H9 (cell line): Measurements from ENCODE around the gene ST6GALNAC5. TPM values are rescaled to one million over a fixed set of nuclear protein-coding genes. Genes with fewer than 3 reads are reported as not detected.

ENCODE experiments used
- DNase-seq: peaks from one replicate; pipeline ENCODE4 v3.0.0-alpha.2; 2017
- H2AFZ ChIP-seq: one replicate; pipeline ENCODE4 v1.6.1; 2013; ENCODE audit warnings: mild to moderate bottlenecking, low read length, control low read depth, moderate library complexity
- H2AK5ac ChIP-seq: 2 replicates; pipeline ENCODE4 v1.6.1; 2013; ENCODE audit warnings: low read length, control low read depth, mixed read lengths; ENCODE audit not compliant: insufficient read length
- H2BK120ac ChIP-seq: one replicate; pipeline ENCODE4 v1.6.1; 2013; ENCODE audit warnings: low read depth, mild to moderate bottlenecking, low read length, control low read depth, inconsistent platforms; ENCODE audit not compliant: poor library complexity, severe bottlenecking
- H2BK12ac ChIP-seq: 2 replicates; pipeline ENCODE4 v1.6.1; 2013; ENCODE audit warnings: low read length, control low read depth, mixed read lengths, low read depth; ENCODE audit not compliant: insufficient read length
- H2BK15ac ChIP-seq: 2 replicates; pipeline ENCODE4 v1.6.1; 2013; ENCODE audit warnings: low read depth, low read length, control low read depth
- H2BK20ac ChIP-seq: one replicate; pipeline ENCODE4 v1.6.1; 2013; ENCODE audit warnings: low read depth, mild to moderate bottlenecking, low read length, control low read depth, inconsistent platforms; ENCODE audit not compliant: poor library complexity, severe bottlenecking
- H2BK5ac ChIP-seq: 2 replicates; pipeline ENCODE4 v1.6.1; 2013; ENCODE audit warnings: low read length, control low read depth, mixed read lengths; ENCODE audit not compliant: insufficient read length
- H3K14ac ChIP-seq: 2 replicates; pipeline ENCODE4 v1.6.1; 2013; ENCODE audit warnings: low read length, control low read depth; ENCODE audit not compliant: insufficient read depth
- H3K18ac ChIP-seq: 2 replicates; pipeline ENCODE4 v1.6.1; 2013; ENCODE audit warnings: low read depth, mild to moderate bottlenecking, mixed read lengths, low read length, control low read depth; ENCODE audit not compliant: insufficient read length
- H3K23ac ChIP-seq: 2 replicates; pipeline ENCODE4 v1.6.1; 2013; ENCODE audit warnings: low read length, control low read depth, mixed read lengths, low read depth; ENCODE audit not compliant: insufficient read length
- H3K23me2 ChIP-seq: 2 replicates; pipeline ENCODE4 v1.6.1; 2013; ENCODE audit warnings: low read depth, mild to moderate bottlenecking, mixed read lengths, low read length, control low read depth; ENCODE audit not compliant: insufficient read length, poor library complexity, severe bottlenecking
- H3K27ac ChIP-seq: 2 replicates; pipeline ENCODE4 v1.5.1; 2013; ENCODE audit warnings: low read length, control low read depth, mixed read lengths, low read depth; ENCODE audit not compliant: insufficient read length
- H3K27me3 ChIP-seq: 2 replicates; pipeline ENCODE4 v1.6.1; 2013; ENCODE audit warnings: low read length, control low read depth, inconsistent platforms; ENCODE audit not compliant: insufficient read depth
- H3K4ac ChIP-seq: 2 replicates; pipeline ENCODE4 v1.6.1; 2013; ENCODE audit warnings: low read depth, mild to moderate bottlenecking, control low read depth, inconsistent platforms, low read length, moderate library complexity
- H3K4me1 ChIP-seq: 2 replicates; pipeline ENCODE4 v1.6.1; 2013; ENCODE audit warnings: low read length, control low read depth, inconsistent platforms; ENCODE audit not compliant: insufficient read depth
- H3K4me2 ChIP-seq: 2 replicates; pipeline ENCODE4 v1.6.1; 2013; ENCODE audit warnings: low read length, control low read depth, mixed read lengths; ENCODE audit not compliant: insufficient read length, insufficient read depth
- H3K56ac ChIP-seq: 2 replicates; pipeline ENCODE4 v1.6.1; 2013; ENCODE audit warnings: low read depth, mild to moderate bottlenecking, mixed read lengths, low read length, control low read depth; ENCODE audit not compliant: insufficient read length
- H3K79me1 ChIP-seq: 2 replicates; pipeline ENCODE4 v1.6.1; 2013; ENCODE audit warnings: low read depth, mild to moderate bottlenecking, moderate library complexity, low read length, control low read depth, inconsistent platforms; ENCODE audit not compliant: insufficient read depth, poor library complexity, severe bottlenecking
- H3K79me2 ChIP-seq: 2 replicates; pipeline ENCODE4 v1.6.1; 2013; ENCODE audit warnings: low read length, control low read depth, inconsistent platforms; ENCODE audit not compliant: insufficient read depth
- H3K9ac ChIP-seq: 2 replicates; pipeline ENCODE4 v1.6.1; 2013; ENCODE audit warnings: low read length, control low read depth, mixed read lengths; ENCODE audit not compliant: insufficient read length; ENCODE audit errors: extremely low read depth
- H3K9me3 ChIP-seq: one replicate; pipeline ENCODE4 v1.6.1; 2013; ENCODE audit warnings: low read depth, low read length, inconsistent platforms; ENCODE audit not compliant: control insufficient read depth
- H3T11ph ChIP-seq: one replicate; pipeline ENCODE4 v1.6.1; 2013; ENCODE audit warnings: mild to moderate bottlenecking, low read length, control low read depth, inconsistent platforms
- H4K20me1 ChIP-seq: one replicate; pipeline ENCODE4 v1.6.1; 2013; ENCODE audit not compliant: control insufficient read depth, insufficient read length, insufficient read depth
- H4K5ac ChIP-seq: 2 replicates; pipeline ENCODE4 v1.6.1; 2013; ENCODE audit warnings: low read depth, mild to moderate bottlenecking, mixed read lengths, low read length, control low read depth; ENCODE audit not compliant: insufficient read length
- H4K8ac ChIP-seq: replicated peaks from 2 replicates; pipeline ENCODE4 v1.6.1; 2013; ENCODE audit warnings: low read length, control low read depth, mixed read lengths, low read depth; ENCODE audit not compliant: insufficient read length
- H4K91ac ChIP-seq: 2 replicates; pipeline ENCODE4 v1.6.1; 2013; ENCODE audit warnings: low read depth, mild to moderate bottlenecking, moderate library complexity, mixed read lengths, low read length, control low read depth; ENCODE audit not compliant: insufficient read length
- H3K27ac Mint-ChIP-seq, 3 experiments: 2 replicates in 2 of 3; 3 replicates in 1 of 3; pipeline ENCODE4 v1.8.0; 2020 to 2021; ENCODE audit warnings: mixed read lengths in 3 of 3, mild to moderate bottlenecking in 1 of 3, moderate library complexity in 1 of 3
- H3K27me3 Mint-ChIP-seq: 2 replicates; pipeline ENCODE4 v1.8.0; 2021; ENCODE audit warnings: low read depth, mild to moderate bottlenecking, moderate library complexity, mixed read lengths
- H3K36me3 Mint-ChIP-seq, 3 experiments: 2 replicates in 2 of 3; 3 replicates in 1 of 3; pipeline ENCODE4 v1.8.0; 2020 to 2021; ENCODE audit warnings: low read depth in 3 of 3, mixed read lengths in 3 of 3; ENCODE audit not compliant: insufficient read depth in 1 of 3
- H3K4me1 Mint-ChIP-seq, 2 experiments: 2 replicates each; pipeline ENCODE4 v1.8.0; 2020; ENCODE audit warnings: mixed read lengths in 2 of 2
- H3K4me3 Mint-ChIP-seq, 2 experiments: 2 replicates in 1 of 2; 3 replicates in 1 of 2; pipeline ENCODE4 v1.8.0; 2020 to 2021; ENCODE audit warnings: mild to moderate bottlenecking in 2 of 2, mixed read lengths in 2 of 2, moderate library complexity in 1 of 2
- H3K9me3 Mint-ChIP-seq, 2 experiments: 2 replicates in 1 of 2; 3 replicates in 1 of 2; pipeline ENCODE4 v1.8.0; 2020; ENCODE audit warnings: mild to moderate bottlenecking in 2 of 2, mixed read lengths in 2 of 2, moderate library complexity in 1 of 2
- WGBS: extraction: QIAGEN DNeasy Blood & Tissue Kit; methylation state at CpG from one replicate; pipeline ENCODE4 v1.1.7; 2013; ENCODE audit warnings: missing lambda C conversion rate, low lambda C conversion rate, mixed read lengths; ENCODE audit not compliant: insufficient read length; ENCODE audit errors: extremely low coverage; 5-methylcytosine and 5-hydroxymethylcytosine counted together
- total RNA-seq: library from RNA; stranded (reverse); gene quantifications from 2 replicates; pipeline ENCODE4 v1.2.1, GENCODE V29; 2021
- TF ChIP-seq, protein P1 (sequence below): fragments of 200-600 bp; sonication (generic); conservative IDR thresholded peaks from 3 replicates; pipeline ENCODE4 v1.8.0; 2021; ENCODE audit warnings: antibody characterized with exemption, mild to moderate bottlenecking

The ST6GALNAC5 gene
- total RNA-seq, 1 experiment from 2014 or later = 3.3 TPM

- Histone ChIP-seq H2BK15ac (no peak overlapping the region), H2AK5ac (no peak overlapping the region), H2BK20ac (no peak overlapping the region), H3K23me2 (peaks cover 21% of the 10 kb centered on the region), H2BK120ac (no peak overlapping the region), H3K79me2 (no peaks in the 10 kb centered on the region), H4K5ac (no peak overlapping the region), H3K27me3 (no peaks in the 10 kb centered on the region; the same call in 1 of the 2 replicates), H2AFZ (no peak overlapping the region), H3K4me2 (no peak overlapping the region), H2BK5ac (no peak overlapping the region), H3K23ac (no peak overlapping the region), H2BK12ac (no peak overlapping the region), H3K27ac (no peak overlapping the region), H3K79me1 (no peaks in the 10 kb centered on the region), H3K4ac (no peak overlapping the region), H3K4me1 (no peaks in the 10 kb centered on the region), H3K9ac (no peak overlapping the region), H3T11ph (no peak overlapping the region), H3K18ac (no peak overlapping the region), H4K8ac (no peak overlapping the region), H3K14ac (no peak overlapping the region), H3K9me3 (no peaks in the 10 kb centered on the region), H4K91ac (no peak overlapping the region), H3K56ac (no peak overlapping the region), H4K20me1 (no peaks in the 10 kb centered on the region)
- Mint-ChIP-seq H3K27ac (no peak overlapping the region), H3K4me1 (peaks cover 13 to 17% of the 10 kb centered on the region in 2 experiments), H3K9me3 (no peaks in the 10 kb centered on the region), H3K27me3 (peaks cover 49% of the 10 kb centered on the region), H3K36me3 (no peaks in the 10 kb centered on the region), H3K4me3 (no peak overlapping the region)
- TF ChIP-seq, protein P1, sequence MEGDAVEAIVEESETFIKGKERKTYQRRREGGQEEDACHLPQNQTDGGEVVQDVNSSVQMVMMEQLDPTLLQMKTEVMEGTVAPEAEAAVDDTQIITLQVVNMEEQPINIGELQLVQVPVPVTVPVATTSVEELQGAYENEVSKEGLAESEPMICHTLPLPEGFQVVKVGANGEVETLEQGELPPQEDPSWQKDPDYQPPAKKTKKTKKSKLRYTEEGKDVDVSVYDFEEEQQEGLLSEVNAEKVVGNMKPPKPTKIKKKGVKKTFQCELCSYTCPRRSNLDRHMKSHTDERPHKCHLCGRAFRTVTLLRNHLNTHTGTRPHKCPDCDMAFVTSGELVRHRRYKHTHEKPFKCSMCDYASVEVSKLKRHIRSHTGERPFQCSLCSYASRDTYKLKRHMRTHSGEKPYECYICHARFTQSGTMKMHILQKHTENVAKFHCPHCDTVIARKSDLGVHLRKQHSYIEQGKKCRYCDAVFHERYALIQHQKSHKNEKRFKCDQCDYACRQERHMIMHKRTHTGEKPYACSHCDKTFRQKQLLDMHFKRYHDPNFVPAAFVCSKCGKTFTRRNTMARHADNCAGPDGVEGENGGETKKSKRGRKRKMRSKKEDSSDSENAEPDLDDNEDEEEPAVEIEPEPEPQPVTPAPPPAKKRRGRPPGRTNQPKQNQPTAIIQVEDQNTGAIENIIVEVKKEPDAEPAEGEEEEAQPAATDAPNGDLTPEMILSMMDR = no peak
- DNase-seq = no peak
- WGBS = no CpG with 5 or more reads among the region's 2 CpGs
Measured at GRCh38 chr1:76865696-76866286, 1.5 kb upstream of the ST6GALNAC5 start.
